SK-N-SH (cell line): ENCODE results near the gene RASL11B.

Experiments used
- ELF1 ChIP-seq: IDR thresholded peaks from 2 replicates; pipeline ENCODE4 v1.4.0; 2012
- FOXM1 ChIP-seq: IDR thresholded peaks from 2 replicates; pipeline ENCODE4 v1.4.0; 2012; ENCODE audit warnings: low read depth, mild to moderate bottlenecking
- MXI1 ChIP-seq: IDR thresholded peaks from 2 replicates; pipeline ENCODE4 v1.6.1; 2012; ENCODE audit warnings: mild to moderate bottlenecking, low read depth, low read length, improper control_type of control experiment
- POLR2AphosphoS5 ChIP-seq: IDR thresholded peaks from 2 replicates; pipeline ENCODE4 v1.6.1; 2012; ENCODE audit warnings: low read depth, low read length
- SIN3A ChIP-seq: IDR thresholded peaks from 2 replicates; pipeline ENCODE4 v1.6.1; 2012; ENCODE audit warnings: low read depth, mild to moderate bottlenecking, low read length, moderate library complexity, borderline replicate concordance
- TCF12 ChIP-seq: IDR thresholded peaks from 2 replicates; pipeline ENCODE4 v1.4.0; 2012
- YY1 ChIP-seq: IDR thresholded peaks from 2 replicates; pipeline ENCODE4 v1.4.0; 2012; ENCODE audit warnings: low read depth, mild to moderate bottlenecking
- TF ChIP-seq, protein P1 (sequence below): fragments of 200-600 bp; sonication (generic); IDR thresholded peaks from 2 replicates; pipeline ENCODE4 v1.6.1; 2017; ENCODE audit warnings: antibody characterized with exemption, mild to moderate bottlenecking, moderate library complexity
- TF ChIP-seq, protein P2 (sequence below): IDR thresholded peaks from 2 replicates; pipeline ENCODE4 v1.4.0; 2012; ENCODE audit warnings: low read depth, borderline replicate concordance

DNA sequence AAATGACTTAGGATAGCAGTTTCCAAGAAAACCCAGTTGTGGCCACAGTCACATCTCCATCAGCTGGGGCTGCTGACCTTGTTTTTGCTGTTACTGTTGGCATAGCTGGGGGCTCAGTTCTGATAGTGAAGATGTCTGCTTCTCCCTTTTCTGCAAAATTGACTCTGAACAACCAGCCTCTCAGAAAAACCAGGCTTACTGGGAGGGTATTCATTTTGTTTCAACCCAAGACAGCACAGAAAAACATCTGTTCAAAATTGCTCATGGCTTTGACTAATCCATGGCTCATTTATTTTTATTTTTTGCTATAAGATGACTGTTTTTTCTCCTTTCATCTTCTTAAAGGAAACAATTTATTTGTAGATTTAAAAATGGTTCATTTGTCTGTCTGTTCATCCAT is 53.1 kb downstream of the RASL11B start:
- no peak for TF ChIP-seq MXI1
- TF ChIP-seq, protein P1, sequence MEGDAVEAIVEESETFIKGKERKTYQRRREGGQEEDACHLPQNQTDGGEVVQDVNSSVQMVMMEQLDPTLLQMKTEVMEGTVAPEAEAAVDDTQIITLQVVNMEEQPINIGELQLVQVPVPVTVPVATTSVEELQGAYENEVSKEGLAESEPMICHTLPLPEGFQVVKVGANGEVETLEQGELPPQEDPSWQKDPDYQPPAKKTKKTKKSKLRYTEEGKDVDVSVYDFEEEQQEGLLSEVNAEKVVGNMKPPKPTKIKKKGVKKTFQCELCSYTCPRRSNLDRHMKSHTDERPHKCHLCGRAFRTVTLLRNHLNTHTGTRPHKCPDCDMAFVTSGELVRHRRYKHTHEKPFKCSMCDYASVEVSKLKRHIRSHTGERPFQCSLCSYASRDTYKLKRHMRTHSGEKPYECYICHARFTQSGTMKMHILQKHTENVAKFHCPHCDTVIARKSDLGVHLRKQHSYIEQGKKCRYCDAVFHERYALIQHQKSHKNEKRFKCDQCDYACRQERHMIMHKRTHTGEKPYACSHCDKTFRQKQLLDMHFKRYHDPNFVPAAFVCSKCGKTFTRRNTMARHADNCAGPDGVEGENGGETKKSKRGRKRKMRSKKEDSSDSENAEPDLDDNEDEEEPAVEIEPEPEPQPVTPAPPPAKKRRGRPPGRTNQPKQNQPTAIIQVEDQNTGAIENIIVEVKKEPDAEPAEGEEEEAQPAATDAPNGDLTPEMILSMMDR: no peak
- no peak for TF ChIP-seq POLR2AphosphoS5
- TF ChIP-seq, protein P2, sequence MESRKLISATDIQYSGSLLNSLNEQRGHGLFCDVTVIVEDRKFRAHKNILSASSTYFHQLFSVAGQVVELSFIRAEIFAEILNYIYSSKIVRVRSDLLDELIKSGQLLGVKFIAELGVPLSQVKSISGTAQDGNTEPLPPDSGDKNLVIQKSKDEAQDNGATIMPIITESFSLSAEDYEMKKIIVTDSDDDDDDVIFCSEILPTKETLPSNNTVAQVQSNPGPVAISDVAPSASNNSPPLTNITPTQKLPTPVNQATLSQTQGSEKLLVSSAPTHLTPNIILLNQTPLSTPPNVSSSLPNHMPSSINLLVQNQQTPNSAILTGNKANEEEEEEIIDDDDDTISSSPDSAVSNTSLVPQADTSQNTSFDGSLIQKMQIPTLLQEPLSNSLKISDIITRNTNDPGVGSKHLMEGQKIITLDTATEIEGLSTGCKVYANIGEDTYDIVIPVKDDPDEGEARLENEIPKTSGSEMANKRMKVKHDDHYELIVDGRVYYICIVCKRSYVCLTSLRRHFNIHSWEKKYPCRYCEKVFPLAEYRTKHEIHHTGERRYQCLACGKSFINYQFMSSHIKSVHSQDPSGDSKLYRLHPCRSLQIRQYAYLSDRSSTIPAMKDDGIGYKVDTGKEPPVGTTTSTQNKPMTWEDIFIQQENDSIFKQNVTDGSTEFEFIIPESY: no peak
- TF ChIP-seq FOXM1: no peak
- TF ChIP-seq ELF1: no peak
- no peak for TF ChIP-seq TCF12
- no peak for TF ChIP-seq YY1
- no peak for TF ChIP-seq SIN3A
